Endothelial cell (in vitro differentiated cells): ENCODE results near the gene MSMP. TPM values are rescaled to one million over a fixed set of nuclear protein-coding genes. Genes with fewer than 3 reads are reported as not detected.
A peak's percentile ranks its signal among the peaks of the same experiment; 100 is the strongest.

Experiments
- DNase-seq: peaks from one replicate; pipeline ENCODE4 v3.0.0; 2021; ENCODE audit warnings: low spot score
- H3K27ac Mint-ChIP-seq: one replicate; pipeline ENCODE4 v1.8.0; 2021; ENCODE audit warnings: mixed read lengths, inconsistent platforms; ENCODE audit not compliant: unreplicated experiment
- H3K27me3 Mint-ChIP-seq: one replicate; pipeline ENCODE4 v1.8.0; 2021; ENCODE audit warnings: mild to moderate bottlenecking, moderate library complexity, mixed read lengths, inconsistent platforms; ENCODE audit not compliant: unreplicated experiment
- H3K36me3 Mint-ChIP-seq: one replicate; pipeline ENCODE4 v1.8.0; 2021; ENCODE audit warnings: mild to moderate bottlenecking, low read depth, mixed read lengths, inconsistent platforms; ENCODE audit not compliant: unreplicated experiment
- H3K4me1 Mint-ChIP-seq: one replicate; pipeline ENCODE4 v1.8.0; 2021; ENCODE audit warnings: mild to moderate bottlenecking, mixed read lengths, inconsistent platforms; ENCODE audit not compliant: unreplicated experiment
- H3K4me3 Mint-ChIP-seq: one replicate; pipeline ENCODE4 v1.8.0; 2021; ENCODE audit warnings: mild to moderate bottlenecking, mixed read lengths, inconsistent platforms; ENCODE audit not compliant: unreplicated experiment
- H3K9me3 Mint-ChIP-seq: one replicate; pipeline ENCODE4 v1.8.0; 2021; ENCODE audit warnings: mixed read lengths, inconsistent platforms; ENCODE audit not compliant: unreplicated experiment
- total RNA-seq: library from RNA; stranded (reverse); fragmentation: NEBNext Ultra II Directional; extraction: Animal tissue kit (Norgen Biotek cat#: 25700); gene quantifications from one replicate; pipeline ENCODE4 v1.2.1, GENCODE V29; 2021; ENCODE audit not compliant: unreplicated experiment
- TF ChIP-seq, protein P1 (sequence below): fragments of 200-600 bp; sonication (generic); IDR thresholded peaks from one replicate; pipeline ENCODE4 v1.5.0; 2021; ENCODE audit warnings: antibody characterized with exemption; ENCODE audit not compliant: unreplicated experiment

The MSMP gene
- total RNA-seq, 1 donor from 2014 or later = 2.8 TPM

DNA sequence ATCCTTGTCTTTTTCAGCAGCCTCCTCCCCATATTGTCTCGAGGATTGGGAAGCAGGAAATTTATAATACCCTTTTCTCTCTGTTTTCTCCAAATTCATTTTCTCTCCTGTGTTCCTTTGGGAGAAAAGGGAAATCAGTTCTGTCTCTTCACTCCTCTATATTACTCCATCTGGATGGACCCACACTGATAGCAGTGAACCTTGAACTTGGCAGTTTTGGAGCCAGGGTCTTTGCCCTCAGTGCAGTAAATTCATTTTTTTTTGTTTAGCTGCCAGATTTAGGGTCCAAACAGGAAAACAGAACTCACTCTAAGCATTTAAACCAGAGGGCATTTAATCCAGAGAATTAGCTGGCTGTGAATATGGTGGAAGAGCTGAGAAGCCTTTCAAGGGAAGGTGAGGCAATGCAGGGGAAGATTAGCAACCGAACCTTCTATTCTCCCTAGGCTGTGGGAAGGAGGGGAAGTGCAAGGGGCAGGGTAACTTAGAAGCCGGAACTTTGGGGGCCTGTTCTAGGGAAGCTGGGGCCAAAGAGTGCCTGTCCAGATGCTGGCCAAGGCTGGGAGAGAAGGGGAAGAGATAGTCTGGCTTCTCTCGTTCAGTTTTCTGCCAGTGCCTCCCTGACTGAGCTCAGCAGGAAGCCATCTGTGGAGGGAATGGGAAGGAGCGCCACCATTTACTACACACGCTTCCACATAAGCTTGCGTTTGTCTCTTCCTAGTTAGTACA lies 21.0 kb upstream of the MSMP start:
- H3K27ac Mint-ChIP-seq = peak overlapping the region; percentile 74
- DNase-seq = peak; percentile 18
- no peak overlapping the region for H3K4me3 Mint-ChIP-seq
- TF ChIP-seq, protein P1, sequence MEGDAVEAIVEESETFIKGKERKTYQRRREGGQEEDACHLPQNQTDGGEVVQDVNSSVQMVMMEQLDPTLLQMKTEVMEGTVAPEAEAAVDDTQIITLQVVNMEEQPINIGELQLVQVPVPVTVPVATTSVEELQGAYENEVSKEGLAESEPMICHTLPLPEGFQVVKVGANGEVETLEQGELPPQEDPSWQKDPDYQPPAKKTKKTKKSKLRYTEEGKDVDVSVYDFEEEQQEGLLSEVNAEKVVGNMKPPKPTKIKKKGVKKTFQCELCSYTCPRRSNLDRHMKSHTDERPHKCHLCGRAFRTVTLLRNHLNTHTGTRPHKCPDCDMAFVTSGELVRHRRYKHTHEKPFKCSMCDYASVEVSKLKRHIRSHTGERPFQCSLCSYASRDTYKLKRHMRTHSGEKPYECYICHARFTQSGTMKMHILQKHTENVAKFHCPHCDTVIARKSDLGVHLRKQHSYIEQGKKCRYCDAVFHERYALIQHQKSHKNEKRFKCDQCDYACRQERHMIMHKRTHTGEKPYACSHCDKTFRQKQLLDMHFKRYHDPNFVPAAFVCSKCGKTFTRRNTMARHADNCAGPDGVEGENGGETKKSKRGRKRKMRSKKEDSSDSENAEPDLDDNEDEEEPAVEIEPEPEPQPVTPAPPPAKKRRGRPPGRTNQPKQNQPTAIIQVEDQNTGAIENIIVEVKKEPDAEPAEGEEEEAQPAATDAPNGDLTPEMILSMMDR = no peak
- no peaks in the 10 kb centered on the region for H3K36me3 Mint-ChIP-seq
- no peaks in the 10 kb centered on the region for H3K9me3 Mint-ChIP-seq
- H3K27me3 Mint-ChIP-seq = no peaks in the 10 kb centered on the region
- H3K4me1 Mint-ChIP-seq = peaks cover 16% of the 10 kb centered on the region

DNA sequence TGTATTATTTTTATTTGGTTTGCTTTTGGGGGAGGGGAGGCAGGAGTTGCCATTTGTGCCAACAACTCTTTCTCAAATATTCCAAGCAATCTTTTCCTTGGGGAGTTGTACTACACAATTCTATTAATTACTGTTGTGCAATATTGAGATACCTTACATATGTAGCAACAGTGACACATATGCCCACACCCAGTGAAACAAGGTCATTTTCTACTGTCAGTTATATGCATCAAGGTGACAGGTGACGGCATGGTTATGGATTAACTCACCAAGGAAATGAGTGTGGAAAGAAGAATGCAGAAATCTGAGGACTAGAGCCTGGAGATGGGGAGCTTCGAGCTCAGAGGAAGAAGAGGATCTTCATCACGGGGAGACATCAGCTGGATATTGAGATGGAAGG lies 17.9 kb upstream of the MSMP start:
- TF ChIP-seq, protein P1 = no peak
- no peak for DNase-seq
- no peaks in the 10 kb centered on the region for H3K36me3 Mint-ChIP-seq
- H3K9me3 Mint-ChIP-seq = no peaks in the 10 kb centered on the region
- no peak overlapping the region for H3K27ac Mint-ChIP-seq
- H3K4me3 Mint-ChIP-seq = no peak overlapping the region
- peaks cover 16% of the 10 kb centered on the region for H3K4me1 Mint-ChIP-seq
- H3K27me3 Mint-ChIP-seq = peaks cover 3% of the 10 kb centered on the region

DNA sequence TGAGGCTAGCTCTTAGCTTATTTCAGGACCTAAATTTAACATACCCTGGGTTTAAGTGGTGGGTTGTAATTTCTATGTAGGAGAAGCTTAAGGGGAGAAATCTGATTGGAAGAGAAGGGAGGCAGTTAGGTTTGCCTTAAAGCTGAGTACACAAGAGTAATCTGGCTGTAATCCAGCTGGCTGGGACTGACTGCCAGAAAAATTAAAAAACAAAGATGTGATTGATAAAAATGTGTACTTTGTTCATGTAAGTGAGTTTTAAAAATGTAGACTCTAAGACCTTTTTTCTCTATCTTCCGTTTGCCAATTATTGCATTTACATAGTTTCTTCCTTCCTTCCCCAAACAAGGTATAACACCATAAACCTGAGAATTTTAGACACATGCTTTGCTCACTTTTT lies 17.5 kb upstream of the MSMP start:
- Mint-ChIP-seq H3K4me1 (peaks cover 16% of the 10 kb centered on the region), H3K9me3 (no peaks in the 10 kb centered on the region), H3K36me3 (no peaks in the 10 kb centered on the region), H3K27ac (no peak overlapping the region), H3K4me3 (no peak overlapping the region), H3K27me3 (peaks cover 3% of the 10 kb centered on the region)
- TF ChIP-seq, protein P1 = no peak
- DNase-seq = no peak

DNA sequence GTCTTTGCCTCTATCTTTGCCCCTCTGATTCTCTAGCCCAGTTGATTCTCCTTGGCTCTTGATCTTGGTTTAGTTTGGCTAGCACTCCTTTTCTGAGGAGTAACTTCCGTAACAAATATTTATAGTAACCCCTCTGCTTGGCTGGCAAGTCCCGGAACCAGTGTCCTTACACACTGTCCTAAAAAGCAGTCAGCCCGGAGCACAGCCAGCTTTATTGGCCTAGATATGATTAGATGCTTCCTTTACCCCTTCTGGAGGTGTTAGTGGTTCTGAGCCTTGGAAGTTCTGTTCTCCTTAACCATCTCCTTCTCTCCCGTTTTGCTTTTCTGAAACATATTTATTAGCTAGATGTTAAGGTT lies 17.0 kb upstream of the MSMP start:
- peaks cover 14% of the 10 kb centered on the region for H3K4me1 Mint-ChIP-seq
- no peaks in the 10 kb centered on the region for H3K9me3 Mint-ChIP-seq
- H3K4me3 Mint-ChIP-seq = no peak overlapping the region
- peaks cover 3% of the 10 kb centered on the region for H3K27me3 Mint-ChIP-seq
- no peak for DNase-seq
- no peak overlapping the region for H3K27ac Mint-ChIP-seq
- no peaks in the 10 kb centered on the region for H3K36me3 Mint-ChIP-seq
- TF ChIP-seq, protein P1 = no peak

DNA sequence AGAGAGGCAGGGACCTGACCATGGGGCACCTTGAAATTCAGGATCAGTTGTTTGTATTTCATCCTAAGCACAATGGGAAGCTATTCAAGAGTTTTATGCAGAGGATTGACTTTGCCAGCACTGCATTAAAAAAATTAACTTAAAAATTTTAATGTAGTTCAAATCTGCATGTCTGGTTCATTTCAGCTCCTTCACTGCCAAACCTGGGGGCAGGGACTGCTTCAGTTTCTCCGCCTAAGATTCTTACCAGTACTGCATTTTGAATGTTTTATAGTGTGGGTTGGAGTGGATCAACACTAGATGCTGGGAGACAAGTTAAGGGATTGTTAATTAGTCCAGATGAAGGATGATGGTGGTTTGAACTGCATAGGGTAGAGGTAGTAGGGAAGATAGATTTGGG lies 15.7 kb upstream of the MSMP start:
- H3K27ac Mint-ChIP-seq = no peak overlapping the region
- no peak overlapping the region for H3K4me3 Mint-ChIP-seq
- TF ChIP-seq, protein P1 = no peak
- no peaks in the 10 kb centered on the region for H3K9me3 Mint-ChIP-seq
- DNase-seq = no peak
- H3K4me1 Mint-ChIP-seq = peaks cover under 1% of the 10 kb centered on the region
- H3K36me3 Mint-ChIP-seq = no peaks in the 10 kb centered on the region
- H3K27me3 Mint-ChIP-seq = peaks cover 3% of the 10 kb centered on the region
